ENCODE measurements around the gene PMF1. TPM values are rescaled to one million over a fixed set of nuclear protein-coding genes. Genes with fewer than 3 reads are reported as not detected.

The PMF1 gene
- total RNA-seq, 1 donor from 2014 or later: 62.0 TPM

GRCh38 chr1:156221986-156222692 is 9.3 kb downstream of the PMF1 start:
- no peak for DNase-seq (ENCODE audit: extremely low spot score, unreplicated experiment)
- no peaks in the 10 kb centered on the region for H3K9me3 Mint-ChIP-seq
- H3K4me3 Mint-ChIP-seq: no peak overlapping the region
- no peak overlapping the region for H3K27ac Mint-ChIP-seq
- H3K4me1 Mint-ChIP-seq (ENCODE audit: unreplicated experiment): peaks cover 5% of the 10 kb centered on the region
- no peaks in the 10 kb centered on the region for H3K27me3 Mint-ChIP-seq
- peaks cover 21% of the 10 kb centered on the region for H3K36me3 Mint-ChIP-seq
- TF ChIP-seq CTCF (conservative IDR thresholded peaks at IDR 0.05): no peak

- no peak overlapping the region for H3K4me3 Mint-ChIP-seq
- H3K27ac Mint-ChIP-seq: peak overlapping the region; percentile 71
- peaks cover 23% of the 10 kb centered on the region for H3K36me3 Mint-ChIP-seq
Observed at GRCh38 chr1:156225677-156226014, 12.8 kb downstream of the PMF1 start.

GRCh38 chr1:156226116-156226538 is 13.3 kb downstream of the PMF1 start:
- no peaks in the 10 kb centered on the region for H3K9me3 Mint-ChIP-seq
- H3K4me3 Mint-ChIP-seq: no peak overlapping the region
- peaks cover 19% of the 10 kb centered on the region for H3K36me3 Mint-ChIP-seq
- H3K27me3 Mint-ChIP-seq: no peaks in the 10 kb centered on the region
- H3K4me1 Mint-ChIP-seq (ENCODE audit: unreplicated experiment): peaks cover 5% of the 10 kb centered on the region
- TF ChIP-seq CTCF (conservative IDR thresholded peaks at IDR 0.05): no peak
- DNase-seq (ENCODE audit: extremely low spot score, unreplicated experiment): no peak
- H3K27ac Mint-ChIP-seq: no peak overlapping the region

More at GRCh38 chr1:156225677-156226014, 12.8 kb downstream of the PMF1 start:
- no peak for TF ChIP-seq CTCF (conservative IDR thresholded peaks at IDR 0.05)
- no peaks in the 10 kb centered on the region for H3K9me3 Mint-ChIP-seq
- H3K4me1 Mint-ChIP-seq (ENCODE audit: unreplicated experiment): peaks cover 5% of the 10 kb centered on the region
- no peak for DNase-seq (ENCODE audit: extremely low spot score, unreplicated experiment)
- H3K27me3 Mint-ChIP-seq: no peaks in the 10 kb centered on the region

GRCh38 chr1:156226782-156227181 is 14.0 kb downstream of the PMF1 start:
- no peak for TF ChIP-seq CTCF (conservative IDR thresholded peaks at IDR 0.05)
- no peak overlapping the region for H3K4me3 Mint-ChIP-seq
- no peak for DNase-seq (ENCODE audit: extremely low spot score, unreplicated experiment)
- no peaks in the 10 kb centered on the region for H3K9me3 Mint-ChIP-seq
- no peak overlapping the region for H3K27ac Mint-ChIP-seq
- peaks cover 5% of the 10 kb centered on the region for H3K4me1 Mint-ChIP-seq (ENCODE audit: unreplicated experiment)
- peaks cover 17% of the 10 kb centered on the region for H3K36me3 Mint-ChIP-seq
- H3K27me3 Mint-ChIP-seq: no peaks in the 10 kb centered on the region

- H3K4me3 Mint-ChIP-seq: no peak overlapping the region
- no peak overlapping the region for H3K27ac Mint-ChIP-seq
- DNase-seq (ENCODE audit: extremely low spot score, unreplicated experiment): no peak
- H3K4me1 Mint-ChIP-seq (ENCODE audit: unreplicated experiment): peaks cover 5% of the 10 kb centered on the region
- no peaks in the 10 kb centered on the region for H3K9me3 Mint-ChIP-seq
- H3K27me3 Mint-ChIP-seq: no peaks in the 10 kb centered on the region
- peaks cover 15% of the 10 kb centered on the region for H3K36me3 Mint-ChIP-seq
- TF ChIP-seq CTCF (conservative IDR thresholded peaks at IDR 0.05): no peak
Observed at GRCh38 chr1:156228501-156228900, 15.7 kb downstream of the PMF1 start.

Measured in type B pancreatic cell (in vitro differentiated cells).